Measurements from ENCODE around the gene DIAPH1.

The DIAPH1 gene

GRCh38 chr5:141590127-141590526 lies 28.7 kb downstream of the DIAPH1 start:
- no peak overlapping the region for H3K4me3 ChIP-seq (ENCODE audit: low read length)
- no peak overlapping the region for H2AFZ ChIP-seq (ENCODE audit: low read depth, low read length)
- H3K4me2 ChIP-seq (ENCODE audit: low read length): no peak overlapping the region
- no peaks in the 10 kb centered on the region for H3K27me3 ChIP-seq (ENCODE audit: low read depth, low read length)
- no peak overlapping the region for H3K27ac ChIP-seq (ENCODE audit: low read length)
- H3K79me2 ChIP-seq (ENCODE audit: low read length): peaks cover 26% of the 10 kb centered on the region
- H3K9me3 ChIP-seq (ENCODE audit: insufficient read depth, low read length): no peaks in the 10 kb centered on the region
- H3K4me1 ChIP-seq (ENCODE audit: low read length): peaks cover 17% of the 10 kb centered on the region
- no peaks in the 10 kb centered on the region for H4K20me1 ChIP-seq (ENCODE audit: insufficient read depth, low read length)
- TF ChIP-seq CTCF (IDR thresholded peaks at IDR 0.05; ENCODE audit: low read depth, low read length): no peak
- no peak for TF ChIP-seq EZH2phosphoT487 (IDR thresholded peaks at IDR 0.05; ENCODE audit: low read depth)
- H3K36me3 ChIP-seq (replicated peaks; ENCODE audit: low read depth, low read length): peaks cover 15% of the 10 kb centered on the region
- no peak overlapping the region for H3K9ac ChIP-seq (ENCODE audit: low read length)

GRCh38 chr5:141586246-141586645 lies 32.6 kb downstream of the DIAPH1 start:
- Histone ChIP-seq H3K9me3 (ENCODE audit: insufficient read depth, low read length) (no peaks in the 10 kb centered on the region), H3K36me3 (replicated peaks; ENCODE audit: low read depth, low read length) (peaks cover 17% of the 10 kb centered on the region), H3K4me2 (ENCODE audit: low read length) (no peak overlapping the region), H3K4me3 (ENCODE audit: low read length) (no peak overlapping the region), H3K27ac (ENCODE audit: low read length) (no peak overlapping the region), H2AFZ (ENCODE audit: low read depth, low read length) (no peak overlapping the region), H3K27me3 (ENCODE audit: low read depth, low read length) (no peaks in the 10 kb centered on the region), H3K79me2 (ENCODE audit: low read length) (peaks cover 20% of the 10 kb centered on the region), H3K4me1 (ENCODE audit: low read length) (peaks cover 21% of the 10 kb centered on the region), H3K9ac (ENCODE audit: low read length) (no peak overlapping the region), H4K20me1 (ENCODE audit: insufficient read depth, low read length) (no peaks in the 10 kb centered on the region)
- TF ChIP-seq CTCF (IDR thresholded peaks at IDR 0.05; ENCODE audit: low read depth, low read length) (no peak), EZH2phosphoT487 (IDR thresholded peaks at IDR 0.05; ENCODE audit: low read depth) (no peak)

GRCh38 chr5:141585594-141585993 lies 33.2 kb downstream of the DIAPH1 start:
- Histone ChIP-seq H3K79me2 (ENCODE audit: low read length) (peaks cover 14% of the 10 kb centered on the region), H3K4me1 (ENCODE audit: low read length) (peaks cover 21% of the 10 kb centered on the region), H2AFZ (ENCODE audit: low read depth, low read length) (no peak overlapping the region), H3K27ac (ENCODE audit: low read length) (no peak overlapping the region), H3K36me3 (replicated peaks; ENCODE audit: low read depth, low read length) (peaks cover 23% of the 10 kb centered on the region), H3K4me2 (ENCODE audit: low read length) (no peak overlapping the region), H3K9ac (ENCODE audit: low read length) (no peak overlapping the region), H3K9me3 (ENCODE audit: insufficient read depth, low read length) (no peaks in the 10 kb centered on the region), H3K27me3 (ENCODE audit: low read depth, low read length) (no peaks in the 10 kb centered on the region), H3K4me3 (ENCODE audit: low read length) (no peak overlapping the region), H4K20me1 (ENCODE audit: insufficient read depth, low read length) (no peaks in the 10 kb centered on the region)
- TF ChIP-seq EZH2phosphoT487 (IDR thresholded peaks at IDR 0.05; ENCODE audit: low read depth): no peak
- no peak for TF ChIP-seq CTCF (IDR thresholded peaks at IDR 0.05; ENCODE audit: low read depth, low read length)

GRCh38 chr5:141574122-141574510 lies 44.7 kb downstream of the DIAPH1 start:
- no peaks in the 10 kb centered on the region for H3K9me3 ChIP-seq (ENCODE audit: insufficient read depth, low read length)
- H3K36me3 ChIP-seq (replicated peaks; ENCODE audit: low read depth, low read length): peaks cover 30% of the 10 kb centered on the region
- H3K27ac ChIP-seq (ENCODE audit: low read length): peak overlapping the region; percentile 58

More at GRCh38 chr5:141574122-141574510, 44.7 kb downstream of the DIAPH1 start:
- Histone ChIP-seq H3K4me2 (ENCODE audit: low read length) (peak overlapping the region; percentile 38), H3K79me2 (ENCODE audit: low read length) (no peaks in the 10 kb centered on the region), H3K4me3 (ENCODE audit: low read length) (no peak overlapping the region), H3K4me1 (ENCODE audit: low read length) (peaks cover 29% of the 10 kb centered on the region), H4K20me1 (ENCODE audit: insufficient read depth, low read length) (no peaks in the 10 kb centered on the region), H3K27me3 (ENCODE audit: low read depth, low read length) (no peaks in the 10 kb centered on the region), H2AFZ (ENCODE audit: low read depth, low read length) (no peak overlapping the region), H3K9ac (ENCODE audit: low read length) (no peak overlapping the region)
- no peak for TF ChIP-seq EZH2phosphoT487 (IDR thresholded peaks at IDR 0.05; ENCODE audit: low read depth)
- no peak for TF ChIP-seq CTCF (IDR thresholded peaks at IDR 0.05; ENCODE audit: low read depth, low read length)

All from OCI-LY3 (cell line).